T-helper 2 cell treated with Interferon-gamma antibody and Interleukin-4, amounts not matched to agents 5 μg/mL and 100 μg/mL, for 36 hours (primary cell): ENCODE results near the gene TMEM214.

ENCODE experiments used
- DNase-seq: peaks from one replicate; pipeline ENCODE4 v3.0.0; 2021; ENCODE audit warnings: low spot score
- H3K27ac Mint-ChIP-seq: one replicate; pipeline ENCODE4 v1.8.0; 2021; ENCODE audit warnings: mild to moderate bottlenecking, mixed read lengths
- H3K27me3 Mint-ChIP-seq: one replicate; pipeline ENCODE4 v1.8.0; 2021; ENCODE audit warnings: low read depth, mixed read lengths
- H3K36me3 Mint-ChIP-seq: one replicate; pipeline ENCODE4 v1.8.0; 2021; ENCODE audit warnings: low read depth, mixed read lengths
- H3K4me1 Mint-ChIP-seq: one replicate; pipeline ENCODE4 v1.8.0; 2021; ENCODE audit warnings: low read depth, mixed read lengths
- H3K4me3 Mint-ChIP-seq: one replicate; pipeline ENCODE4 v1.8.0; 2022; ENCODE audit warnings: mild to moderate bottlenecking, moderate library complexity, mixed read lengths
- H3K9me3 Mint-ChIP-seq: one replicate; pipeline ENCODE4 v1.8.0; 2021; ENCODE audit warnings: mixed read lengths

TMEM214 gene

DNA sequence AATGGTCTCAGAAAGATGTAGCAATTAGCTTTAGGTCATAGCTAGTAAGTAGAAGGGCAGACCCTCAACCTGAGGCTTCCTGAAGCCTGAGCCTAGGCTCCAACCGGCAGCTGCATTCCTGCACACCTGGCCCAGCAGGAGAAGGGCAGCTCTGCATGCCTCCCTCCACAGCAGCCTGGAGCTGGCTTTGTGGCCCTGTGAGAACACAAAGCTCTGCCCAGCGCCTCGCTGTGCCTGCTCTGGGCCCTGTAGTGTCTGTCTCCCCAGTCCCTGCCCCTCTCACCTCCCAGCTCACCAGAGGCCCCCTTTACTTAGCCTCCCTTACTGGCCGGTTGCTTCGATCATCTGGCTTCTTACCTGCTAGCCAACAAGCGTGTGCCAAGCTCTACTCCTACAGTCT lies 6.7 kb downstream of the TMEM214 start:
- peaks cover 9% of the 10 kb centered on the region for H3K4me1 Mint-ChIP-seq
- no peak for DNase-seq
- no peak overlapping the region for H3K27ac Mint-ChIP-seq
- H3K27me3 Mint-ChIP-seq, result no peaks in the 10 kb centered on the region
- no peak overlapping the region for H3K4me3 Mint-ChIP-seq
- peaks cover 60% of the 10 kb centered on the region for H3K36me3 Mint-ChIP-seq
- H3K9me3 Mint-ChIP-seq, result no peaks in the 10 kb centered on the region

DNA sequence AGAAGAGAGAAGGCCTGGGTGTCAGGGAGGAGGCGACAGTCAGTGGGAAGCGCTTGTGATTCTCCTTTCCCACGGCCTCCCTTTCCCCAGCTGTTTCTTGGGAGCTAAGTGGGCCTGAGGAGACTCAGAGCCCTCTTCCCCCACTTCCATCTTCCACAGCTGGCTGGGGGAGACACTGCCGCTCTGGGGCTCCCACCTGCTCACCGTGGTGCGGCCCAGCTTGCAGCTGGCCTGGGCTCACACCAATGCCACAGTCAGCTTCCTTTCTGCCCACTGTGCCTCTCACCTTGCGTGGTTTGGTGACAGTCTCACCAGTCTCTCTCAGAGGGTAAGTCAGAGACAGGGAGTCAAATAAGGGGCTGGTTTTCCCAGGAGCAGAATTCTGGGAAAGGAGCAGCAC lies 7.1 kb downstream of the TMEM214 start:
- Mint-ChIP-seq H3K27me3 (no peaks in the 10 kb centered on the region), H3K9me3 (no peaks in the 10 kb centered on the region), H3K4me3 (no peak overlapping the region), H3K36me3 (peaks cover 60% of the 10 kb centered on the region), H3K4me1 (peaks cover 8% of the 10 kb centered on the region), H3K27ac (no peak overlapping the region)
- no peak for DNase-seq

DNA sequence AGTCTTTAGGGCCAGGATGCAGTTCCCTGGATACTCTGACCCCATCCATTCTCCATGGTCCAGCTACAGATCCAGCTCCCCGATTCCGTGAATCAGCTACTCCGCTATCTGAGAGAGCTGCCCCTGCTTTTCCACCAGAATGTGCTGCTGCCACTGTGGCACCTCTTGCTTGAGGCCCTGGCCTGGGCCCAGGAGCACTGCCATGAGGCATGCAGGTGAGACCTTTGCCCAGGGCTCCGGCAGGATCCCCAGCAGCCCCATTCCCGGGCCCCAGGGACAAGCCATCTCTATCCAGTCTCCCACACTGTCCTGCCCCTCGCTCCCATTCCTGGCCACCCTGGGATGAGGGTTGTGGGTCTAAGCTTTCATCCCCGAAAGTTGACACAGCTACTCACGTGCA lies 7.5 kb downstream of the TMEM214 start:
- H3K36me3 Mint-ChIP-seq, result peaks cover 56% of the 10 kb centered on the region
- no peaks in the 10 kb centered on the region for H3K27me3 Mint-ChIP-seq
- H3K4me3 Mint-ChIP-seq, result no peak overlapping the region
- no peaks in the 10 kb centered on the region for H3K9me3 Mint-ChIP-seq
- DNase-seq, result no peak
- H3K27ac Mint-ChIP-seq, result no peak overlapping the region
- H3K4me1 Mint-ChIP-seq, result peaks cover 7% of the 10 kb centered on the region

DNA sequence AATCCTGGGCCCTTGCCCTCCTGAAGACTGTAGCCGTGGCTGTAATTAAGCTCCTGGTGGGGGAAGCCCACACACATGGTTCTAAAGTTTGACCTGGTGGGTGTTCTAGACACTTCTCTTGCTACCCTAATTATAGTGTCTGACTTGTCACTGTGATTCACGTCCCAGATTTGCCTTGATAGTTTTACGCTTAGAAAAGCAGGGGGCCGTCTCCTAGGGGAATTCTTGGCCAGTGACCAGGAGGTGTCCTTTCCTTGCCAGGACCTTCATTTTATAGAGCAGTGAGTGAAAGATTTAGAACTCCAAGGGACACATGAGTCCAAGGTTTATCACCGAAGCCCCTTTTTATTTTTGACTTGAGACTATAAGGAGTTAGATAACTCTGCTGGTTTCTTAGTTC lies 9.0 kb downstream of the TMEM214 start:
- no peak overlapping the region for H3K27ac Mint-ChIP-seq
- H3K4me3 Mint-ChIP-seq, result no peak overlapping the region
- peaks cover 43% of the 10 kb centered on the region for H3K36me3 Mint-ChIP-seq
- no peak for DNase-seq
- no peaks in the 10 kb centered on the region for H3K9me3 Mint-ChIP-seq
- H3K27me3 Mint-ChIP-seq, result no peaks in the 10 kb centered on the region
- H3K4me1 Mint-ChIP-seq, result peaks cover 2% of the 10 kb centered on the region

DNA sequence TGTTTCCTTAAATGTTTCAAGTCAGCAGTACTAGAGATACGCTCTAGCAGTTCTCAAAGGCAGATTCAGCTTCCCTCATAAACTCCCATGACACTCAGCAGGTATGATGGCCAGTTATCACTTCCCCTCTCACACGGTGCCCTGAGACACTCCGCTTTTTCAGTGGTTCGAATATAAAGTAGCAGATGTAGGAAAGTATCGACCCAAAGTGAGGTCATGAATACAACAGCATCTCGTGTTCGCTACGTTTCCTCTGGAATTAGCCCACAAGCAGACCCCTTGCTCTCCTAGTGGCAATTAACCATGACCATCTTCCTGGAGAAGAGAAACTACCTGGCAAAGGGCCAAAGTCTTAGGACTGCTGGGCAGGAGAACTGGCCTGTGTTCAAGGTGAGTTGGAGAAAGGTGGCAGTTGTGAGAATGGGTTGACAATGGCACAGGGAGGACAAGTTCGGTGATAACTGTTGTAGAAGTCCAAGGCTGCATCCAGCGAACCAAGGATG lies 9.4 kb downstream of the TMEM214 start:
- Mint-ChIP-seq H3K27ac (no peak overlapping the region), H3K27me3 (no peaks in the 10 kb centered on the region), H3K36me3 (peaks cover 39% of the 10 kb centered on the region), H3K9me3 (no peaks in the 10 kb centered on the region), H3K4me1 (peaks cover 2% of the 10 kb centered on the region), H3K4me3 (no peak overlapping the region)
- no peak for DNase-seq

DNA sequence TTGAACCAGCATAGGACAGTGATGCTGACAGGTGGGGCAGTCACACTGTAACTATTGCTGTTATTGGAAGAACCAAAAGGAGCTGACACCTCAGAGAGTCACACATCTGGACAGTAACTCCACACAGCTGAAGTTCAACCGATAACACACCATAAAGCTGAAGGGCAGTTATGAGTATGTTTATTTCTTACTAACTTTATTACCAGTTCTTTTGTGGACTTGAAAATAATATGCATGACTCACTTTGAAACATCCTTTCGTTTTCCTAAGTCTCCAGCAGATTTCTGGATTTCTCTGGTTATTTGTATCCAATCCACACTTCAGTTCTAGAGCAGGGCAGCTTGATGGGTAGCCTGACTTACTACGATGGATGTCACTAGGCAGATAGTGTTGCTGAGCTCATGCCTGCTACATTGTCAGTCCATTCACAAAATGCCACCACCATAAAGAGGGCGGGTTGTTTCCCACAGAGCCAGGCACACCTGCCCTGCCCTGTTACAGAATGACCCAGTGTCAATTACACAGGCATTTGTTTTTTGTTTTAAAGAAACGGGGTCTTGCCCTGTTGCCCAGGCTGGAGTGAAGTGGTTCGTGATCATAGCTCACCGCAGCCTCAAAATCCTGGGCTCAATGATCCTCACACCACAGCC lies 10.3 kb downstream of the TMEM214 start:
- no peak overlapping the region for H3K27ac Mint-ChIP-seq
- H3K4me1 Mint-ChIP-seq, result peaks cover 3% of the 10 kb centered on the region

DNA sequence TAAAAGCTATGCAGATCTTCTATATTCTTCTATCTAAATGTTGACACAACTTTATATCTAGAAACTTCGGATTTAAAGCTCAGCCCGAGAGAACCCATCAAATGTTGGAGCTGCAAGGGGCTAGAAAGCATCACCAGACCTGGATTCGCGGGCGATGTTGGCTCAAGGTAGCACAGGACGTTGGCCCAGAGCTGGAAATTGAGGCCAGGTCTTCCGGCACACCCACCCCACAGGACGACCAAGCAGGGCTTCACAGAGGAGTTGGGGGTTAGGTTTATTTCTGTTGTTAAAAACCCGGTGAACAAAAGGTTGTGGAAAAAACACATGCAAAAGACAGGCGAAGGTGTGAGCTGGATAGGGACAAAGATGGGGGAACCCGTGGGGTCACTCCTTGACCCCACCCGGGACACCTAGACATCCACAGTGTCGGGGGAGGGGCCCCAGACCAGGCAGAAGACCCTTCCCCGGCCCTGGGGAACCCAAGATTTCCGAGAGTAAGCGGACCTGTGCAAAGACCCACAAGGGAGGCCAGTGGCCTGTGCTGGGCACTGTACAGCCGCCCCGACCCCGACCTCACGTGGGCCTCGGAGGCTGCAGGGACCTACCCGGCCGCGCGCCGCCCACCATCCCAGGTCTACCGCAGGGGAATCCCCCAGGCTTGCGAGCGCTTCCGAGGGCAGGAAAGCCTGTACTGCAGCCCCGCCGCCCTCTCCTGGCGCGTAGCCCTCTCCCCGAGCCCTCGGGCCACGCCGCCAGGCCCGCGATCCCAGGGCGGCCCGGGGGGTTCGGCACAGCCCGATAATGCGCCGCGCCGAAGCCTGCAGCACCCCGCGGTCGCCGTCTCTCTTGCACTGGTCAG lies 16.9 kb downstream of the TMEM214 start:
- Mint-ChIP-seq H3K27me3 (peaks cover 7% of the 10 kb centered on the region), H3K27ac (peak overlapping the region; percentile 100), H3K36me3 (peaks cover 14% of the 10 kb centered on the region), H3K9me3 (no peaks in the 10 kb centered on the region), H3K4me1 (peaks cover 25% of the 10 kb centered on the region), H3K4me3 (peak overlapping the region; percentile 97)
- peak; percentile 77 for DNase-seq

More for the DNA sequence above, 10.3 kb downstream of the TMEM214 start:
- H3K36me3 Mint-ChIP-seq, result peaks cover 31% of the 10 kb centered on the region
- no peaks in the 10 kb centered on the region for H3K9me3 Mint-ChIP-seq
- no peak for DNase-seq
- H3K4me3 Mint-ChIP-seq, result no peak overlapping the region
- H3K27me3 Mint-ChIP-seq, result no peaks in the 10 kb centered on the region

DNA sequence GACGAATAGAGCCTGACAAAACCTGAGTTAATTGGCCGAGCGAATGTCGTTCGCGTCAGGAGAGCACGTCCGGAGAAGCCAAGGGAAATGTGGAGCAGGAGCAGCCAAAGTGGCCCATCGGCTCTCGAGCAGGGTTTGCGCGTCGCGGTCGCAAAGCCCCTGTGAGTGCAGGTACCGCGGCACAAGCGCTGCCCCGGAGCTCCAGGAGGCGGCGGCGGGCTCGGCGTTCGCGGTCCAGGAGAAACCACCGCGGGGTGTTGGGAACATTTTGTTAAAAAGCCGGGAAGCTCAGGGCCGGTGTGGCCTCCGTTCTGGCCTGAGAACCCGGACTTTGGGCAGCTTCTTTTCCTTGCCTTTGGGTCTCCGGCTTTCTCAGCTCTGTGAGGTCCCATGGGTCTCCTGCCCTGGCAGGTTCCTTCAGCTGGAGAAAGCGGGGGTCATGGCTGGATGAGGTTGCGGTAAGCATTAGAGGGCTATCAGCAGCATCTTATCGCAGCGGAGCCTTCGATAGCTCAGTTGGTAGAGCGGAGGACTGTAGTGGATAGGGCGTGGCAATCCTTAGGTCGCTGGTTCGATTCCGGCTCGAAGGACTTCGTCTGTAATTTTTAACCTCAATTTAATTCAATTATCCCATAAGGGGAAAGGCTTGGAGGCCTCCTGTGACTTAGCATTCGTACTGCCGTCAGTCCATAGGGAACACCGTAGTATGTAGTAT lies 17.7 kb downstream of the TMEM214 start:
- Mint-ChIP-seq H3K36me3 (peaks cover 20% of the 10 kb centered on the region), H3K4me3 (peak overlapping the region; percentile 97), H3K27ac (peak overlapping the region; percentile 100), H3K9me3 (no peaks in the 10 kb centered on the region), H3K4me1 (peaks cover 27% of the 10 kb centered on the region), H3K27me3 (peaks cover 7% of the 10 kb centered on the region)
- peak; percentile 90 for DNase-seq

DNA sequence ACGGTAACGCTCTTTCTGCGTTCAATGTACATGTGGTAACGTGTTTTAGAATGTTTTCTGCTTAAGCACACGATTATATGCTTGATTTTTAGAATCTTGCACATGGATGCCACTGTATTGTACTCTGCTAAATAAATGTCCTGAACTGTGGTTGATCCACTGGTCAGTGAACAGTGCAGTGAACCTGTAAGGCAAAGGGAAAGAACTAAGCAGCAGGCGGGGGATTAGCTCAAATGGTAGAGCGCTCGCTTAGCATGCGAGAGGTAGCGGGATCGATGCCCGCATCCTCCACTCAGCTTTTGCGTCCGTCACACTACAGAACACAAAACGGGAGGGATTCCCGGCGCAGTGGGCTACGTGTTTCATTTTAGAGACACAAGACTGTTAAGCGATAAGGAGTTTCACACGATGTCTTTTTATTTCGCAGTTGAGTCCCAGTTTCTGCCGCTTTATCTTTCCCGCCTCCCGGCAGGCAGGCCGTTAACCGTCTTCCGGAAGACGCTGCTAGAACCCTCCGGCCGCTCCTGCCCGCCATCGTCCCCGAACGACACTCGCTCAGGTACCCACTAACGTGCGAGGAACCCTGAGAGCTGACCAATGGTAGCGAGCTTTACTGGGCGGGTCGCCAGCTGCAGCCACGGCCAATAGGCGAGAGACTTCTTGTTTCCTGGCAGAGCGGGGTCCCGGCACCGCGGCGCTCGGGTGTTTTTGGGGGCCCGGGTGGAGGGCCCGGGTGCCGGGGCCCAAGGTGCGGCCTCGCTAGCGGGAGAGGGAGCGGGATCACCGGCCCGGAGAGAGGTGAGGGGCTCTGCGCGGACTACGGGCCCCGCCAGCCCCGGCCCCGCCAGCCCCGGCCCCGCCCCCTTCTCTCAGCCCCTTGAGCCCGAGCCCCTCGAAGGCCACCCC lies 18.5 kb downstream of the TMEM214 start, which contains the start of gene AGBL5:
Gene AGBL5 (plus strand): TSS at position 673 of the 906 bp plus-strand sequence. CDS start 1,291 bp downstream, outside the sequence.
- Mint-ChIP-seq H3K36me3 (peaks cover 27% of the 10 kb centered on the region), H3K27ac (peak within 1 kb of the TSS; percentile 100), H3K4me3 (peak within 1 kb of the TSS; percentile 97), H3K9me3 (no peaks in the 10 kb centered on the region), H3K27me3 (peaks cover 7% of the 10 kb centered on the region), H3K4me1 (peaks cover 27% of the 10 kb centered on the region)
- peak; percentile 94 for DNase-seq

DNA sequence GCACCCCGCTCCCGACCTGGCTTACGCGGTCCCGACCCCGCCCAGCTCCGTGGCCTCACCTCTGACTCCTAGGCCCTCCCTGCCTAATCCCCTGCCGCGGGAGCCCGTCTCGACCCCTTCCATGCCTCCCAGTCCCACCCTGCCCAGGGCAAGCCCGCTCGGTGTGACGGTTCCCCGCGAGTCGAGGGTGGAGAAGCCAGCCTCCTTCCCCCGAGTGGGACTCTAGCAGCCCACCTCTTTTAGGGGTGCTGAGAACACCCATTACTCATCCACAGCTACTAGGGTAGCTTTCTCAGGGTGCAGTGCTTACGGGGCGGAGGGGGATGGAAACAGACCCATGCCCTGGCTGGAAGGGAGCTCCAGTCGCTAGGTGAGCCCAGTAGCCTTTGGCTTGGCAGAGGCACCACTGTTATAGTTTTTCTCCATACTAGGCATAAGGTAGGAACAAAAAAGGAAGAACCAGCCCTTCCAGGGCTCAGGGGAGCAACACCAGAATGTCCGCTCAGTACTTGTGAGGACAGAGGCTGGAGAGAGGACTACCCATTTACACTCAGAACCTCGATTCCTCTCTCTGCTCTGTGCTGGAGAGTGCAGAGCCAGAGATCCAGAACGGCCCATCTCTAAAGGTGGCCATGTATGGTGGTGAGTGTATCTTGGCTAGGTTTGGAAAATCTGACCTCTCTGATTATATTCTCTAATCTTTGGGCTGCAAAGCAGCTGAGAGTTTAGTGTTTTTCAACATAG lies 19.3 kb downstream of the TMEM214 start:
- DNase-seq, result no peak
- peak overlapping the region; percentile 88 for H3K4me3 Mint-ChIP-seq
- H3K9me3 Mint-ChIP-seq, result no peaks in the 10 kb centered on the region
- H3K4me1 Mint-ChIP-seq, result peaks cover 27% of the 10 kb centered on the region
- peaks cover 30% of the 10 kb centered on the region for H3K36me3 Mint-ChIP-seq
- H3K27ac Mint-ChIP-seq, result peak overlapping the region; percentile 86
- H3K27me3 Mint-ChIP-seq, result peaks cover 7% of the 10 kb centered on the region

DNA sequence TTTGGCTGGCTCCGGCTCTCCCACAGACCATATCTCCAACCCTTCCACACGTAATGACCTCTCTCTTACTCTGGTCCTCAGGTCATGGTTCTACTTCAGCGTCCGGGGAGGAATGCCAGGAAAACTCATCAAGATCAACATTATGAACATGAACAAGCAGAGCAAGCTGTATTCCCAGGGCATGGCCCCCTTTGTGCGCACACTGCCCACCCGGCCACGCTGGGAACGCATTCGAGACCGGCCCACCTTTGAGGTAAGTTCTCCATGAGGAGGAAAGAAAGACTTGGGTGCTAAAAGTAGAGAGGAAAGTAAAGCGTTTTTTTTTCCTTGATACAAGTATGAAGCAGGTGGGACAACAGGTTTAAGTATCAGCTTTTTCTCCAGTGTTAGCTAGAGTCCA lies 20.6 kb downstream of the TMEM214 start:
- peaks cover 26% of the 10 kb centered on the region for H3K4me1 Mint-ChIP-seq
- peaks cover 7% of the 10 kb centered on the region for H3K27me3 Mint-ChIP-seq
- peak overlapping the region; percentile 9 for H3K27ac Mint-ChIP-seq

DNA sequence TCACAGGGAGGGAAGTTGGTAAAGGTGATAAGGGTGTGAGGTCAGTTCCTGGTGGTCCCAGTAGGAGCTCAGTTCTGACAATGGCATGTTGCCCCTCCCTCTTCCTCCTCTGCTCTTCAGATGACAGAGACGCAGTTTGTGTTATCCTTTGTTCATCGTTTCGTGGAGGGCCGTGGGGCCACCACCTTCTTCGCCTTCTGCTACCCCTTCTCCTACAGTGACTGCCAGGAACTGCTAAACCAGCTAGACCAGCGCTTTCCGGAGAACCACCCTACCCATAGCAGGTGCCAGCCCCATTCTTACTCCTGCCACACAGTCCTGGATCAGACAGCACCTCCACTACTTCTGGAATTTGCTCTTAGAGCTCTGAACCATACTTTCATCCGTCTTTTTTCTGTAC lies 21.0 kb downstream of the TMEM214 start:
- H3K4me1 Mint-ChIP-seq, result peaks cover 26% of the 10 kb centered on the region
- peaks cover 7% of the 10 kb centered on the region for H3K27me3 Mint-ChIP-seq
- no peak for DNase-seq
- no peaks in the 10 kb centered on the region for H3K9me3 Mint-ChIP-seq
- peak overlapping the region; percentile 1 for H3K4me3 Mint-ChIP-seq
- no peak overlapping the region for H3K27ac Mint-ChIP-seq
- H3K36me3 Mint-ChIP-seq, result peaks cover 29% of the 10 kb centered on the region

More for the DNA sequence above, 20.6 kb downstream of the TMEM214 start:
- Mint-ChIP-seq H3K4me3 (peak overlapping the region; percentile 18), H3K36me3 (peaks cover 29% of the 10 kb centered on the region), H3K9me3 (no peaks in the 10 kb centered on the region)
- no peak for DNase-seq
